GM15510 (cell line): ENCODE results near the gene FN1.

Source experiments
- POLR2A ChIP-seq: IDR thresholded peaks from 3 replicates; pipeline ENCODE4 v1.6.1; 2011; ENCODE audit warnings: borderline replicate concordance; ENCODE audit not compliant: insufficient read length; ENCODE audit errors: extremely low read depth

Gene FN1

GRCh38 chr2:215377283-215377682, 58.6 kb downstream of the FN1 start:
- no peak for TF ChIP-seq POLR2A

DNA sequence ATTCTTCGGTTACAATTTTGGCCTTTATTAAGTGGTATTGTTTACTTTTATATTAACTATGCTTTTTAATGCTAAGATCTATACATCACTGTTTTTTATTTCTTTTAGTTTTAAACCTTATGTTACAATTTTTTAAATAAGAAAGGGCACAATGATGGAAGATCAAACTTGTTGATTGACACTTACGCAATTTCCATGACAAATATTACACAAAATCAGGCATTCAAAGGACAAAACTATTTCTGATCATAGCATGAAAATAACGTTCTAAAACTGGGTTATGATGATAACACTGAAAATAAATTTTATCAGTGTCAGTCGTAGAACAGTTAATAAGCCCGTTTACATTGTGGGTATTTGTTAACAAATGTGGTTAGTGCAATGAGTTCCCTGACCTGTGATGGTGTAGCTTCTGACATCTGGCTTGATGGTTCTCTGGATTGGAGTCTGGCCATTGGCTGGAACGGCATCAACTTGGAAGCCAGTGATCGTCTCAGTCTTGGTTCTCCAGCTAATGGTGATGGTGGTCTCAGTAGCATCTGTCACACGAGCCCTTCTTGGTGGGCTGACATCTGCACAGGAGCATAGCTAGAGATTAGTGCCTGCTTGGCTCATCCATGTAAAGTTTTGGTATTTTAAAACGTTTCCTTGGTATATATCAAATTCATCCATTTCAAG, 59.6 kb downstream of the FN1 start:
- no peak for TF ChIP-seq POLR2A

GRCh38 chr2:215375467-215375830, 60.4 kb downstream of the FN1 start:
- no peak for TF ChIP-seq POLR2A

- no peak for TF ChIP-seq POLR2A
These were observed 61.0 kb downstream of the FN1 start for GRCh38 chr2:215374642-215375466.

GRCh38 chr2:215374002-215374401, 61.9 kb downstream of the FN1 start:
- no peak for TF ChIP-seq POLR2A

- no peak for TF ChIP-seq POLR2A
These were observed 62.8 kb downstream of the FN1 start for GRCh38 chr2:215372968-215373649.

- no peak for TF ChIP-seq POLR2A
These were observed 63.7 kb downstream of the FN1 start for GRCh38 chr2:215371915-215372897.

- no peak for TF ChIP-seq POLR2A
These were observed 65.5 kb downstream of the FN1 start for GRCh38 chr2:215370112-215370965.

GRCh38 chr2:215369181-215369760, 66.6 kb downstream of the FN1 start:
- TF ChIP-seq POLR2A = no peak

- no peak for TF ChIP-seq POLR2A
These were observed 67.4 kb downstream of the FN1 start for GRCh38 chr2:215368493-215368809.

DNA sequence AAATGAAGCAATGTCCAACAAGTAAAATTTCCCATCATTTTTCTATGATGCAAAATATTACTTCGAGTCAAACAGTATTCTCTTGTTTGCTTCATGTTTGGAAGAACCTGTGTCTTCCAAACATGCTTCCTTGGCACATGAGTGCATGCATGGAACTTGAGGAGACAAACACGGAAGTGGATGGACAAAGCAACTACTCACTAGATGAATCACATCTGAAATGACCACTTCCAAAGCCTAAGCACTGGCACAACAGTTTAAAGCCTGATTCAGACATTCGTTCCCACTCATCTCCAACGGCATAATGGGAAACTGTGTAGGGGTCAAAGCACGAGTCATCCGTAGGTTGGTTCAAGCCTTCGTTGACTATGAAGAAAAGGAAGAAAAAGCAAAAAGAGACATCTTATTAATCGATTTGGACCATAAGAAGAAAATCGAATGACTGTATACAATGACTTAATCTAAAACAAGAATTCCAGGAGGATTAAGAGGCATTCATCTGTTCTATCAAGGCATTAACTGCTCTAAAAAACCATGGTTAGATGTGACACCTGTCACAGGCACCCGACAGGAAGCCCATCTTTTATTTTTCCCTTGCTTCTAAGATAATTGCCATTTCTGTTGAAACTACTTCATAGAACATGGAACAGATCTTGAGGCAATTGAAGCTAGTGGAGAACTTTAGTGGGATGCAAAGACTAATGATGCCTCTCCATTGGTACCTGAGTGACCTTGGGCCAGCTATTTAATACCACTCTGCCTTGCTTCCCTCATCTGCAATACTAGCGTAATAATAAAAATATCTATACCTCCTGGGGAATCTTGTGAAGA, 68.0 kb downstream of the FN1 start:
- no peak for TF ChIP-seq POLR2A

DNA sequence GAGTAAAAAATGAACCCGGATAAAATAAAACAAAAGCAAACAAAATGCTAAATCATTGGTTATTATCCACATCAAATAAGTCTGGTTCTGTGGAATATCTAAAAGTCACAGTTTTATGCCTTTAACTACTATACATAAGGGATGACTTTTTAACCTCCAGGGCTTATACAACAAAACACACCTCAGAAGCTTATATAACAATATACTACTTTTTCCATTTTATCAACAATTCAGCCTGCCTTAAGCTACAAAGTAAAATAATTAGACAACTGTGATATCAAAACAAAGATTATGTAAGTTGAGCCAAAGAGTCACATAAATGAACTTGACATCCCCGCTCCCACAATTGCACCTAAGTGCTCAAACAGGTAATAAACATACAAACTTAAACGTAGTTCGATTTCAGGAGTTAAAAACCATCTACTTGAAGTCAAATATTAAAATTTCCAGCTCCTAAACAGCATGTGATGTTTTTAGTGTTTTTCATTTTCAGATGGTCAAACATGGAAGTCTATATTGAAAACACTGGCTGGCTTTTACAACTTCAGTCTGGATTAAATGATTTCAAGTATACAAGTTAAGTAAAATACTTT, 69.3 kb downstream of the FN1 start:
- TF ChIP-seq POLR2A = no peak
